WTC11 (cell line): ENCODE results near the gene HERC2. TPM values are rescaled to one million over a fixed set of nuclear protein-coding genes. Genes with fewer than 3 reads are reported as not detected.

ENCODE experiments used
- ATAC-seq: fragments of 200-7000 bp; cut with Tn5 transposase; 2 replicates; pipeline ENCODE4 v1.10.0; 2021; ENCODE audit warnings: mild to moderate bottlenecking, moderate library complexity
- CTCF ChIA-PET: fragments of 300-600 bp; sonication (Branson Sonifier 250); formaldehyde crosslinking; loops from one replicate; lab custom pipeline; 2021; ENCODE audit warnings: antibody characterized with exemption; lab: Charles Lee
- POLR2A ChIA-PET: fragments of 350-600 bp; sonication (Branson Sonifier 250); formaldehyde crosslinking; loops from one replicate; lab custom pipeline; 2021; ENCODE audit warnings: antibody characterized with exemption; lab: Charles Lee
- DNase-seq: peaks from one replicate; pipeline ENCODE4 v3.0.0; 2021; ENCODE audit warnings: low spot score
- H3K27ac Mint-ChIP-seq: 2 replicates; pipeline ENCODE4 v1.8.0; 2021; ENCODE audit warnings: mixed read lengths
- H3K27me3 Mint-ChIP-seq: 2 replicates; pipeline ENCODE4 v1.8.0; 2021; ENCODE audit warnings: low read depth, mild to moderate bottlenecking, moderate library complexity, mixed read lengths
- H3K36me3 Mint-ChIP-seq: 2 replicates; pipeline ENCODE4 v1.8.0; 2021; ENCODE audit warnings: mixed read lengths
- H3K4me1 Mint-ChIP-seq: 2 replicates; pipeline ENCODE4 v1.8.0; 2022; ENCODE audit warnings: mixed read lengths
- H3K4me3 Mint-ChIP-seq: 2 replicates; pipeline ENCODE4 v1.8.0; 2021; ENCODE audit warnings: mild to moderate bottlenecking, moderate library complexity, mixed read lengths
- H3K9me3 Mint-ChIP-seq: 2 replicates; pipeline ENCODE4 v1.8.0; 2021; ENCODE audit warnings: mixed read lengths
- AFF4 ChIP-seq: sonication (generic); formaldehyde crosslinking; IDR thresholded peaks from 2 replicates; pipeline ENCODE4 v1.8.1; 2023; ENCODE audit warnings: mild to moderate bottlenecking, missing genetic modification reagents, borderline replicate concordance
- ATF1 ChIP-seq: sonication (generic); formaldehyde crosslinking; IDR thresholded peaks from 2 replicates; pipeline ENCODE4 v1.8.1; 2023; ENCODE audit warnings: mild to moderate bottlenecking, moderate library complexity, missing genetic modification reagents
- CREM ChIP-seq: sonication (generic); formaldehyde crosslinking; IDR thresholded peaks from 2 replicates; pipeline ENCODE4 v1.8.1; 2022; ENCODE audit warnings: mild to moderate bottlenecking, missing genetic modification reagents, moderate library complexity
- CTCF ChIP-seq: fragments of 200-600 bp; IDR thresholded peaks from 2 replicates; pipeline ENCODE4 v1.8.0; 2022; ENCODE audit warnings: antibody characterized with exemption
- E2F4 ChIP-seq: sonication (generic); formaldehyde crosslinking; IDR thresholded peaks from 2 replicates; pipeline ENCODE4 v1.8.1; 2022; ENCODE audit warnings: low read depth, mild to moderate bottlenecking, moderate library complexity, missing genetic modification reagents, borderline replicate concordance
- ELF4 ChIP-seq: sonication (generic); formaldehyde crosslinking; IDR thresholded peaks from 2 replicates; pipeline ENCODE4 v1.8.1; 2022; ENCODE audit warnings: low read depth, mild to moderate bottlenecking, moderate library complexity, missing genetic modification reagents
- EMX1 ChIP-seq: fragments of 250-450 bp; sonication (Bioruptor Pico); IDR thresholded peaks from 2 replicates; pipeline ENCODE4 v1.8.0; 2021; ENCODE audit warnings: mild to moderate bottlenecking
- FOXP1 ChIP-seq: sonication (generic); formaldehyde crosslinking; IDR thresholded peaks from 2 replicates; pipeline ENCODE4 v1.8.0; 2022; ENCODE audit warnings: missing genetic modification reagents, mild to moderate bottlenecking, moderate library complexity, borderline replicate concordance
- GRHL2 ChIP-seq: fragments of 250-450 bp; sonication (Bioruptor Pico); IDR thresholded peaks from 2 replicates; pipeline ENCODE4 v1.8.0; 2022; ENCODE audit warnings: mild to moderate bottlenecking, moderate library complexity; ENCODE audit not compliant: insufficient replicate concordance, severe bottlenecking
- HMGA2 ChIP-seq: fragments of 250-450 bp; sonication (Bioruptor Pico); IDR thresholded peaks from 2 replicates; pipeline ENCODE4 v1.4.0; 2021; ENCODE audit warnings: mild to moderate bottlenecking, moderate library complexity
- HMGXB4 ChIP-seq: sonication (generic); formaldehyde crosslinking; IDR thresholded peaks from 2 replicates; pipeline ENCODE4 v1.8.1; 2023; ENCODE audit warnings: mild to moderate bottlenecking, moderate library complexity, missing genetic modification reagents
- JAZF1 ChIP-seq: fragments of 250-450 bp; sonication (Bioruptor Pico); IDR thresholded peaks from 2 replicates; pipeline ENCODE4 v1.9.0; 2021; ENCODE audit warnings: moderate library complexity, mild to moderate bottlenecking, inconsistent platforms
- NFATC4 ChIP-seq: fragments of 250-450 bp; sonication (Bioruptor Pico); IDR thresholded peaks from 2 replicates; pipeline ENCODE4 v1.9.0; 2021; ENCODE audit warnings: mild to moderate bottlenecking
- NR1H2 ChIP-seq: sonication (generic); formaldehyde crosslinking; IDR thresholded peaks from 2 replicates; pipeline ENCODE4 v1.9.0; 2021; ENCODE audit warnings: mild to moderate bottlenecking, moderate library complexity, missing genetic modification reagents
- NR3C1 ChIP-seq: sonication (generic); formaldehyde crosslinking; conservative IDR thresholded peaks from 2 replicates; pipeline ENCODE4 v1.8.1; 2023; ENCODE audit warnings: low read depth, mild to moderate bottlenecking, missing genetic modification reagents
- RELA ChIP-seq: sonication (generic); formaldehyde crosslinking; IDR thresholded peaks from 2 replicates; pipeline ENCODE4 v1.8.1; 2022; ENCODE audit warnings: missing genetic modification reagents, mild to moderate bottlenecking, borderline replicate concordance
- USF2 ChIP-seq: sonication (generic); formaldehyde crosslinking; IDR thresholded peaks from 2 replicates; pipeline ENCODE4 v1.8.1; 2023; ENCODE audit warnings: mild to moderate bottlenecking, missing genetic modification reagents, moderate library complexity
- ZBTB21 ChIP-seq: sonication (generic); formaldehyde crosslinking; IDR thresholded peaks from 2 replicates; pipeline ENCODE4 v1.8.1; 2023; ENCODE audit warnings: mild to moderate bottlenecking, missing genetic modification reagents, borderline replicate concordance
- ZBTB43 ChIP-seq: sonication (generic); formaldehyde crosslinking; IDR thresholded peaks from 2 replicates; pipeline ENCODE4 v1.8.1; 2023; ENCODE audit warnings: mild to moderate bottlenecking, missing genetic modification reagents
- ZNF121 ChIP-seq: sonication (generic); formaldehyde crosslinking; IDR thresholded peaks from 2 replicates; pipeline ENCODE4 v1.8.0; 2023; ENCODE audit warnings: missing genetic modification reagents
- ZNF671 ChIP-seq: fragments of 250-450 bp; sonication (Bioruptor Pico); IDR thresholded peaks from 2 replicates; pipeline ENCODE4 v1.8.0; 2021; ENCODE audit warnings: mild to moderate bottlenecking
- total RNA-seq: library from RNA; stranded (reverse); gene quantifications from 3 replicates; pipeline ENCODE4 v1.2.3, GENCODE V29; 2021

Gene HERC2
- total RNA-seq, 1 experiment from 2014 or later, result 81.5 TPM

- Mint-ChIP-seq H3K27ac (no peak overlapping the region), H3K4me3 (no peak overlapping the region), H3K36me3 (peaks cover 58% of the 10 kb centered on the region), H3K4me1 (no peaks in the 10 kb centered on the region), H3K27me3 (no peaks in the 10 kb centered on the region), H3K9me3 (no peaks in the 10 kb centered on the region)
- CTCF ChIA-PET, result interaction anchor here (0.6 to 2.3 kb wide), 31 partner anchors 8 to 1235 kb away, joined by 3 to 15 read pairs (median 4); partner anchors contain the start of gene OCA2
- DNase-seq, result no peak
- POLR2A ChIA-PET, result no interaction called here
- ATAC-seq, result 0 out of 2 replicates have a peak, but pooled peaks have one; percentile 38
- TF ChIP-seq CTCF, result peak; percentile 45; the same call in 1 of the 2 replicates
- TF ChIP-seq JAZF1 (CRISPR knock-in tag), result no peak
Observed at GRCh38 chr15:28125673-28126651, 196.0 kb downstream of the HERC2 start.

GRCh38 chr15:28124841-28125240, 197.1 kb downstream of the HERC2 start:
- no peak for ATAC-seq
- TF ChIP-seq RELA (no peak), HMGA2 (CRISPR knock-in tag) (no peak), EMX1 (CRISPR knock-in tag) (no peak), NR3C1 (CRISPR knock-in tag) (no peak), ZBTB21 (CRISPR knock-in tag) (no peak), ATF1 (CRISPR knock-in tag) (no peak), E2F4 (CRISPR knock-in tag) (no peak), USF2 (CRISPR knock-in tag) (no peak), FOXP1 (CRISPR knock-in tag) (no peak), AFF4 (CRISPR knock-in tag) (no peak), NR1H2 (CRISPR knock-in tag) (no peak), CREM (CRISPR knock-in tag) (no peak), ELF4 (CRISPR knock-in tag) (no peak), ZNF671 (CRISPR knock-in tag) (no peak), NFATC4 (CRISPR knock-in tag) (no peak), ZBTB43 (CRISPR knock-in tag) (no peak), ZNF121 (no peak), GRHL2 (CRISPR knock-in tag) (no peak), HMGXB4 (no peak)
- DNase-seq, result no peak
- peaks cover 60% of the 10 kb centered on the region for H3K36me3 Mint-ChIP-seq
- H3K9me3 Mint-ChIP-seq, result no peaks in the 10 kb centered on the region
- H3K27ac Mint-ChIP-seq, result no peak overlapping the region
- no peaks in the 10 kb centered on the region for H3K27me3 Mint-ChIP-seq
- H3K4me3 Mint-ChIP-seq, result no peak overlapping the region
- no peaks in the 10 kb centered on the region for H3K4me1 Mint-ChIP-seq
- ChIA-PET CTCF (interaction anchor here (1.7 to 2.0 kb wide), 2 partner anchors 26 to 103 kb away, joined by 11 to 15 read pairs; partner anchors contain the start of gene OCA2), POLR2A (no interaction called here)
